Skeletal muscle satellite cell (primary cell): ENCODE results near the gene GLI1.
"Not testable (repeated sequence)": the region's sequence is repeated elsewhere in the genome, so short reads cannot be mapped to it uniquely, and the experiment has no call there.

Experiments used
- H3K27me3 ChIP-seq: 2 replicates; pipeline ENCODE4 v1.7.0; 2013; ENCODE audit warnings: low read length; ENCODE audit not compliant: control insufficient read depth, insufficient read depth
- H3K36me3 ChIP-seq: 2 replicates; pipeline ENCODE4 v1.7.0; 2013; ENCODE audit warnings: mild to moderate bottlenecking, control low read depth, low read length; ENCODE audit not compliant: insufficient read depth
- H3K4me1 ChIP-seq: 2 replicates; pipeline ENCODE4 v1.7.0; 2013; ENCODE audit warnings: low read length; ENCODE audit not compliant: control insufficient read depth, insufficient read depth
- H3K4me2 ChIP-seq: 2 replicates; pipeline ENCODE4 v1.7.0; 2013; ENCODE audit warnings: mild to moderate bottlenecking, low read length
- H3K4me3 ChIP-seq: 2 replicates; pipeline ENCODE4 v1.7.0; 2013; ENCODE audit warnings: low read length
- H3K9ac ChIP-seq: 2 replicates; pipeline ENCODE4 v1.7.0; 2013; ENCODE audit warnings: mild to moderate bottlenecking, low read depth, low read length, moderate library complexity
- H3K9me3 ChIP-seq: replicated peaks from 2 replicates; pipeline ENCODE4 v1.7.0; 2013; ENCODE audit warnings: mild to moderate bottlenecking, control low read depth, low read length

GLI1 gene

DNA sequence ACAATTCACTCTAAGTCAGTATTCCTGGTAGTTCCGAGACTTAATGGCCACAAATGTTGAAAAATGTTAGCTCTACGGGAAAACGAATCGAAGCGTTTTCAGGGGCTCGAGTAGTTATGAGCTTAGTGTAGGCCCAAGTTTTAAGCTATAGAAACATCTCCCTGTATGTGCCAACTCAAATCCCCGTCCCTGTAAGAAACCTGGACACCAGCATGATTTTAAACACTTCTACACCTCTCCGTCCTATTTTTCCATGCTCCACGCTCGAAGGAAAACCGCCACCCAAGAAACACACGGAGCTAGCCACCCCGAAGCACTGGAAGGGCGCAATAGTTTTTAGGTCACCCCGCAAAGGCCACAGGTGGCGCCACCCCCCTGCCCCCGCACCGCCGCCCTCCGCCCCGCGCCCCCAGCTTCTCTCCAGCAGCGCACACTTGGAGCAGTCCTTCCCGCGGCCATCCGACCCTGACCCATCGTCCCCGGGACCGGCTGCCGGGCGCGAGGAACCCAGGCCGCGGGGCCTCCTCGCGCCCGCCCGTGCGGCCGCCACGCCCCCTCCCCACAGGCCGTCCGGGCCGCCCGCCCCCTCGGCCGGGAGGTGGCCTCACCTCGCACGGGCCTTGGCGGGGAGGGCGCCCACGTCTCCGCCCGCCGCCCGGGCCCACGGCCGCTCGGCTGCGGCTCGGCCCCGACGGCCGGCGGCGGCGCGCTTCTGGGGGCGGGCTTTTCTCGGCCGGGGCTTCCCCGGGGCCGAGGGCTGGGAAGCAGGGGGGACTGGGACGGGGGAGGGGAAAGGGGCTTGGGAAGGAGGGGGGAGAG, 29.3 kb upstream of the GLI1 start:
- Histone ChIP-seq H3K4me2 (peak overlapping the region; percentile 78), H3K27me3 (no peaks in the 10 kb centered on the region), H3K9ac (peak overlapping the region; percentile 92), H3K4me1 (peaks cover 11% of the 10 kb centered on the region), H3K36me3 (no peaks in the 10 kb centered on the region), H3K4me3 (peak overlapping the region; percentile 68), H3K9me3 (no peaks in the 10 kb centered on the region)

DNA sequence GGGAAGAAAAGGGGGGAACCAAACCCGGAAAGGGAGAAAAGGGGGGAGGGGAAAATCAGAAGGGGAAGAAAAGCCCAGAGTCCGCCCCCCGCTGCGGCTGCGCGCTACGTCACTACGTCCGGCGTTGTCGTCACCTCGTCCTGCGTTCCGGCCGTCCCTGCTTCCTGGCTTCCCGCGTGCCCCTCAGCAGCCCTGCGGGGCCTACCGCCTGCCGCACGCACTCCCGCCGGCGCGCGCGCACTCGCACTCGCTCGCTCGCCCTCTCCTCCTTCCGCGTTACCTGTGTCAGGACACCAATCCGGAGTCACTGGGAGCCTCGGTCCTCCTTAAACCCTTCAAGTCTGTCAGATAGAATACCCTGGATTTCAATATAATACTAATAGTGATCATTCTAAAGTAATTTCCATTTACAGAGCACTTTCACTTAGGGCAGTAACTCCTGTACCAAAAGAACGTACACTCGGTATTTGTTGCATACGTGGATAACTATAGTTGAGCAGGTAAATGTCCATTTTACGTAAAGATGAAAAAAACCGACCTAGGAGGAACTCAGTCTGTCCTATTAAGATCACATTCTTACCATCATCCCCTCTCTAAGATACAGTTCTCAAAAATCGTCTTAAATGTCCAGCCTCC, 28.5 kb upstream of the GLI1 start, which contains the start of gene R3HDM2:
R3HDM2 (minus strand) TSS at position 113 of the 636 bp plus-strand sequence. CDS start 120,615 bp downstream, outside the sequence.
- peak within 1 kb of the TSS; percentile 92 for H3K9ac ChIP-seq
- peak within 1 kb of the TSS; percentile 83 for H3K4me2 ChIP-seq
- H3K9me3 ChIP-seq, result no peaks in the 10 kb centered on the region
- H3K4me3 ChIP-seq, result peak within 1 kb of the TSS; percentile 68
- peaks cover 11% of the 10 kb centered on the region for H3K4me1 ChIP-seq
- H3K36me3 ChIP-seq, result no peaks in the 10 kb centered on the region
- no peaks in the 10 kb centered on the region for H3K27me3 ChIP-seq

DNA sequence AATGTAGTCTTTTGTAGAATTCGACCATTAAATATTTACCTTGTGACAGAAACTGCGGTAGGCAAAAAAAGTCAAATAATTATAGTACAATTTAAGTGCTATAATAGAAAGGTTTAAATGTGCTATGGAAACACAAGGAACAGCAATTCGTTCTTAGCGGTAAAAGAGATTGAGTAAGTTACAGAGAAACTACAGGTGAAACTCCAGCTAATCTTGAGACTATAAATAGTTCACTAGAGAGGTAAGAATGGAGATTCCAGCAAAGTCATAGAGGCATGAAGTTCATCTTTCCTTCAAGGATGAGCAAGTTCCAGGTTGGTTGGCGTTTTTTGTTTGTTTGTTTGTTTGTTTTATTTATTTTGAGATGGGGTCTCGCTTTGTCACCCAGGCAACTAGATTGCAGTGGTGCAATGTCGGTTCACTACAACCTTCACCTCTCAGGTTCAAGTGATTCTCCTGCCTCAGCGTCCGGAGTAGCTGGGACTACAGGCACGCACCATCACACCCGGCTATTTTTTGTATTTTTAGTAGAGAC, 27.9 kb upstream of the GLI1 start:
- H3K9ac ChIP-seq, result peak overlapping the region; percentile 92
- peaks cover 11% of the 10 kb centered on the region for H3K4me1 ChIP-seq
- H3K4me3 ChIP-seq, result no peak overlapping the region

DNA sequence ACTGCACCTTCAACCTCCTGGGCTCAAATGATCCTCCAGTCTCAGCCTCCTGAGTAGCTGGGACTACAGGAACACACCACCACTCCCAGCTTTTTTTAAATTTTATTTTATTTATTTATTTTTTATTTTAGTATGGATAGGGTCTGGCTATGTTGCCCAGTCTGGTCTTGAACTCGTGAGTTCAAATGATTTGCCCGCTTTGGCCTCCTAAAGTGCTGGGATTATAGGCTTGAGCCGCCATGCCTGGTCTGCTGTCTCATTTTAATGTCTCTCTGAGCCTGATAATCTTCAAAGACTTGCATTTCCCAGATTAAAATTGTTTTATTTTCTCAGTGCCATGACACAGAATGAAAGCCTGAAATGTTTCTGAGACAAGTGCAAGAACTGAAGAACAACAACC, 26.2 kb upstream of the GLI1 start:
- H3K4me1 ChIP-seq, result peaks cover 11% of the 10 kb centered on the region
- H3K9me3 ChIP-seq, result no peaks in the 10 kb centered on the region
- no peak overlapping the region for H3K4me2 ChIP-seq
- H3K36me3 ChIP-seq, result no peaks in the 10 kb centered on the region
- no peak overlapping the region for H3K9ac ChIP-seq
- H3K4me3 ChIP-seq, result no peak overlapping the region
- H3K27me3 ChIP-seq, result no peaks in the 10 kb centered on the region

More for the DNA sequence above, 27.9 kb upstream of the GLI1 start:
- Histone ChIP-seq H3K27me3 (no peaks in the 10 kb centered on the region), H3K4me2 (peak overlapping the region; percentile 83), H3K36me3 (no peaks in the 10 kb centered on the region), H3K9me3 (no peaks in the 10 kb centered on the region)

DNA sequence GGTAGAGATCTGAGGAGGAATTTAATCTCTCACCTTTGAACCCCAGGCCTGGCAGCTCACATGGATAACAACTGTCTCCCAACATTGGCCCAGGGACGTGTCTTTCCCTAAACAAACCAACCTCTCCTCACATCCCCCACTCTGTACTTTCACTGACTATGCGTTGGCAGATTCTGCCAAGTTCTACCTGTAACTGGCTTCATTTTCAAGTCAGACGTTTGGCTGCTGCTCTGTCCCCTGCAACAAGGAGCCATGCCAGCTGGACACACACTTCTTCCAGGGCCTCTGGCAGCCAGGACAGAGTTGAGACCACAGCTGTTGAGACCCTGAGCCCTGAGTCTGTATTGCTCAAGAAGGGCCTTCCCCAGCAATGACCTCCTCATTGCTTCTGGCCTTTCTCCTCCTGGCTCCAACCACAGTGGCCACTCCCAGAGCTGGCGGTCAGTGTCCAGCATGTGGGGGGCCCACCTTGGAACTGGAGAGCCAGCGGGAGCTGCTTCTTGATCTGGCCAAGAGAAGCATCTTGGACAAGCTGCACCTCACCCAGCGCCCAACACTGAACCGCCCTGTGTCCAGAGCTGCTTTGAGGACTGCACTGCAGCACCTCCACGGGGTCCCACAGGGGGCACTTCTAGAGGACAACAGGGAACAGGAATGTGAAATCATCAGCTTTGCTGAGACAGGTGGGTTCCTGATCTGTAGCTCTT, 24.9 kb upstream of the GLI1 start, which contains the start of gene INHBC:
INHBC (plus strand) TSS at position 268 of the 707 bp plus-strand sequence; CDS start at position 371, 103 bp downstream.
- peaks cover 5% of the 10 kb centered on the region for H3K4me1 ChIP-seq
- H3K4me3 ChIP-seq, result no peak within 1 kb of the TSS
- no peak within 1 kb of the TSS for H3K9ac ChIP-seq
- no peaks in the 10 kb centered on the region for H3K27me3 ChIP-seq
- no peaks in the 10 kb centered on the region for H3K9me3 ChIP-seq
- H3K36me3 ChIP-seq, result no peaks in the 10 kb centered on the region
- H3K4me2 ChIP-seq, result no peak within 1 kb of the TSS

DNA sequence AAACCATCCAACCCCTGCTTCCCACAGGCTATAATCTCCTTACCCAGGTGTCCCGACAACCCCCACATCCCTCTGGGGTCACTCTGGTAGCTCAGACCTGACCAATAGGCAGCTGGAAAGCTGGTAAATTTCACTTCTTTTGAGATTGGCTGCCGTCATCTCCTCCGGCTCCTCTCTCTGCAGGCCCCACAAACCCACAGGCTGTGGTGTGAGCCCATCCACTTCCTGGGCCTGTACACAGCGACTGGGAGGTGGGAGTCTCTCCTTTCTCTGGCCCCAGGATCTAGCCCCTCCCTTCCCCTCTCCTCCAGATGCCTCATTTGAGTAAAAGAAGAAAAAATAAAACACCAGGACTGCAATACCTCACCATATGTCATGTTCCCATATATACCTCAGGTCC, 24.3 kb upstream of the GLI1 start:
- peaks cover 5% of the 10 kb centered on the region for H3K4me1 ChIP-seq
- H3K4me3 ChIP-seq, result no peak overlapping the region
- H3K27me3 ChIP-seq, result no peaks in the 10 kb centered on the region
- no peak overlapping the region for H3K9ac ChIP-seq
- H3K4me2 ChIP-seq, result no peak overlapping the region
- no peaks in the 10 kb centered on the region for H3K9me3 ChIP-seq
- no peaks in the 10 kb centered on the region for H3K36me3 ChIP-seq

DNA sequence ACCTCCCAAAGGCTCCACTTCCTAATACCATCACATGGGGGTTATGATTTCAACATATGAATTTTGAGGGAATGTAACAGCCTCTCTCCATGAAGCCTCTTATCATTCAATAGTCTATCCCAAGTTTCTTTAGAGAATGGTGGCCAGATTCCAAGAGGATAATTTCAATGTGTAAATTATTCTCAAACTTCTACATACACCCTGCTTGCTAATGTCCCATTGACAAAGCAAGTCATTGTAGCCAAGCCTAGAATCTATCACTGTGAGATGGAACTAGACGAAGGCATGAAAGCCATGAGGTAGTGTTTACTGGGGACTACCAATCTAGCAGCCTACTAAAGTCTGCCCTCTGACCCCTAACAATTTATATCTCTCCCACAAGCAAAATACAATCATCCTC, 21.2 kb upstream of the GLI1 start:
- Histone ChIP-seq H3K4me3 (no peak overlapping the region), H3K4me1 (no peaks in the 10 kb centered on the region), H3K9ac (no peak overlapping the region)

DNA sequence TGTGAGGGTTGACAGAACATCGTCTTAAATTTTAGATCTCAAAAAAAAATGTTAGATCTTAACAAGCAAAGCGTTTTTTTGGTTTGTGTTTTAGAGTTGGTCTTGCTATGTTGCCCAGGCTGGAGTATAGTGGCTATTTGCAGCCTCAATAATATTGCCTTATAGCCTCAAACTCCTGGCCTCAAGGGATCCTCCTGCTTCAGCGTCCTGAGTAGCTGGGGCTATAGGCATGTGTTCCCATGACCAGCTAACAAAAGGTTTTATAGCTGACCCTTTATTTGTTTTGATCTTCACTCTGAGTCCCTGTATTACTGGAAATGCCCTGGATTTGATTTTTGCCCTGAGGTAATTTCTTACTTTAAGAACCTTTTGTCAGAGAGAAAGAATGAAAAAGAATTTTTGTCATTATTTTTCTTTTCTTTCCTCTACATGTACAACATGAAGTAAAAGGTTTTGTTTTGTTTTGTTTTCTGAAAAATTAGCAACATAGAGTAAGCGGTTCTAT, 19.8 kb upstream of the GLI1 start:
- Histone ChIP-seq H3K36me3 (no peaks in the 10 kb centered on the region), H3K9me3 (no peaks in the 10 kb centered on the region), H3K4me1 (no peaks in the 10 kb centered on the region), H3K9ac (no peak overlapping the region), H3K4me3 (no peak overlapping the region), H3K4me2 (no peak overlapping the region), H3K27me3 (no peaks in the 10 kb centered on the region)

More for the DNA sequence above, 21.2 kb upstream of the GLI1 start:
- Histone ChIP-seq H3K36me3 (no peaks in the 10 kb centered on the region), H3K9me3 (no peaks in the 10 kb centered on the region), H3K27me3 (no peaks in the 10 kb centered on the region), H3K4me2 (no peak overlapping the region)

DNA sequence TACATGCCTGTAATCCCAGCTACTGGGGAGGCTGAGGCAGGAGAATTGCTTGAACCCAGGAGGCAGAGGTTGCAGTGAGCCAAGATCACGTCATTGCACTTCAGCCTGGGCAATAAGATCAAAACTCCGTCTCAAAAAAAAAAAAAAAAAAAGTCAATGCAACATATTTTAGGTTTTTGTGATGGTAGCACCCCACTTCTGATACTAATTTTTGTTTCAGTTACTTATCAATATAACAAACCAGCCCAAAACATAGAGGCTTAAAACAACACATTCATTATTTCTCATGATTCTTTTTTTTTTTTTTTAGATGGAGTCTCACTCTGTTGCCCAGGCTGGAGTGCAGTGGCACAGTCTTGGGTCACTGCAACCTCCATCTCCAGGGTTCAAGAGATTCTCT, 18.2 kb upstream of the GLI1 start:
- H3K27me3 ChIP-seq, H3K4me1 ChIP-seq, H3K9ac ChIP-seq, H3K4me2 ChIP-seq, H3K9me3 ChIP-seq, H3K36me3 ChIP-seq, H3K4me3 ChIP-seq: not testable (repeated sequence)

DNA sequence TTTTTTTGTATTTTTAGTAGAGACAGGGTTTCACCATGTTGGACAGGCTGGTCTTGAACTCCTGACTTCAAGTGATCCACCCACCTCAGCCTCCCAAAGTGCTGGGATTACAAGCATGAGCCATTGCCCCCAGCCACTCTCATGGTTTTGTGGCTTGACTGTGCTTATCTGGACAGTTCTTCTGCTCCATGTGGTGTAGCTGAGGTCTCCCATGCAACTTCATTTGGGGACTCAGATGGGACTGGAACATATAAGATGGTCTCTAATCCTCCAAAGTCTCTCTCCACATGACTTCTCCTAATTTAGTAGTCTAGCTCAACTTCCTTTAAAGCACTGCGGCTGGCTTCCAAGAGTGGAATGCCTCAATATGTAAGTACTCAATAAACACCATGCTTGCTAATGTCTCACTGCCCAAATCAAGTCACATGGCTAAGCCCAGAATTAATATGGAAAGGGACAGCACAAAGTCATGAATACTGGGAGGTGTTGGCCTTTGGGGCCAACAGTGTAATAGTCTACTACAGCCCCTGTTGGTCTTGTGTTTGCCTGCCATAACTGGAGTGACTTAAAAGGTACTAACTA, 17.6 kb upstream of the GLI1 start:
- no peaks in the 10 kb centered on the region for H3K36me3 ChIP-seq
- no peak overlapping the region for H3K4me3 ChIP-seq
- H3K4me1 ChIP-seq, result no peaks in the 10 kb centered on the region
- no peaks in the 10 kb centered on the region for H3K9me3 ChIP-seq
- H3K27me3 ChIP-seq, result no peaks in the 10 kb centered on the region
- no peak overlapping the region for H3K9ac ChIP-seq
- H3K4me2 ChIP-seq, result no peak overlapping the region

DNA sequence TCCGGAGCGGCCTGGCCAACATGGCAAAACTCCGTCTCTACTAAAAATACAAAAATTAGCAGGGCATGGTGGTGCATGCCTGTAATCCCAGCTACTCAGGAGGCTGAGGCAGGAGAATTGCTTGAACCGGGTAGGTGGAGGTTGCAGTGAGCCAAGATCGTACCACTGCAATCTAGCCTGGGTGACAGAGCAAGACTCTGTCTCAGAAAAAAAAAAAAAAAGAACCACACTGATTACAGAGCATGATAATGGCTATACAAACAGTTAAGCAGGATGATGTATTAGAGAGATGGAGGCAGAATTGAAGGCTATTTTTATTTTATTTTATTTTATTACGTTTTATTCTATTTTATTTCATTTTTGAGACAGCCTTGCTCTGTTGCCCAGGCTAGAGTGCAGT, 15.2 kb upstream of the GLI1 start:
- H3K36me3 ChIP-seq, H3K9me3 ChIP-seq, H3K27me3 ChIP-seq, H3K4me3 ChIP-seq, H3K4me1 ChIP-seq, H3K9ac ChIP-seq, H3K4me2 ChIP-seq: not testable (repeated sequence)
